GM19438 (cell line): ENCODE data around the gene PANK4.

Source experiments
- ATAC-seq: cut with Tn5 transposase; IDR thresholded peaks from one replicate; pipeline ENCODE4 v1.9.1; 2021; ENCODE audit warnings: low read depth; ENCODE audit not compliant: unreplicated experiment

The PANK4 gene

DNA sequence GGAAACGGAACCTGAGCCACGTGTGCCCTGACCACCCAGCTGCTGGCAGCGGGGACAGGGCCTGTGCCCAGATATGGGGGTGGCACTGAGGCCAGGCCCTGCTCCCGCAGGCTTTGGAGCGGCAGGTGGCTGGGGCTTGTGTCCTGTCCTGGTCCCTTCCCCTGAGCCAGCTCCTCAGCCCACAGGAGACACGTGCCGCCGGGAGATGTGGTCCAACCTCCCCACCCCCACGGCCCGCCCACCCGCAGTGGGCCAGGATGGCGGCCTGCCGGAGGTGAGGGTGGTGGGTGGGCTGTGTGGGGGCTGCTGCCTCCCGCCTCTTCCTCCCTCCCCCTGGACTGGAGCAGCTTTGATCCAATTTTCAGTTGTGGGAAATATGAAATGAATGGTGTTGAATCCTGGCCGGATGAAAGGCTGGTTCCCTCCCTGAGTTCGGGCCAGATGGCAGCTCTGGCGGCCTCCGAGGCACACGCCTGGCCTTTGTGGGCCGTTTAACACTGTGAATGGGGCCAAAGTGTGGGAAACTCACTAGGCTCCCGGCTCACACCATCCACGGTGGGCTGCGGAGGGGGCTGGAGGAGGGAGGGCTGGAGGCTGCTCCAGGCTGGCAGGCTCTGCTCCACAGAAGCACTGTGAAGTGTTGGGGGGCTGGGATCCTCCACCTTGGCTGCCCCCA is 6.2 kb upstream of the PANK4 start:
- no peak for ATAC-seq

DNA sequence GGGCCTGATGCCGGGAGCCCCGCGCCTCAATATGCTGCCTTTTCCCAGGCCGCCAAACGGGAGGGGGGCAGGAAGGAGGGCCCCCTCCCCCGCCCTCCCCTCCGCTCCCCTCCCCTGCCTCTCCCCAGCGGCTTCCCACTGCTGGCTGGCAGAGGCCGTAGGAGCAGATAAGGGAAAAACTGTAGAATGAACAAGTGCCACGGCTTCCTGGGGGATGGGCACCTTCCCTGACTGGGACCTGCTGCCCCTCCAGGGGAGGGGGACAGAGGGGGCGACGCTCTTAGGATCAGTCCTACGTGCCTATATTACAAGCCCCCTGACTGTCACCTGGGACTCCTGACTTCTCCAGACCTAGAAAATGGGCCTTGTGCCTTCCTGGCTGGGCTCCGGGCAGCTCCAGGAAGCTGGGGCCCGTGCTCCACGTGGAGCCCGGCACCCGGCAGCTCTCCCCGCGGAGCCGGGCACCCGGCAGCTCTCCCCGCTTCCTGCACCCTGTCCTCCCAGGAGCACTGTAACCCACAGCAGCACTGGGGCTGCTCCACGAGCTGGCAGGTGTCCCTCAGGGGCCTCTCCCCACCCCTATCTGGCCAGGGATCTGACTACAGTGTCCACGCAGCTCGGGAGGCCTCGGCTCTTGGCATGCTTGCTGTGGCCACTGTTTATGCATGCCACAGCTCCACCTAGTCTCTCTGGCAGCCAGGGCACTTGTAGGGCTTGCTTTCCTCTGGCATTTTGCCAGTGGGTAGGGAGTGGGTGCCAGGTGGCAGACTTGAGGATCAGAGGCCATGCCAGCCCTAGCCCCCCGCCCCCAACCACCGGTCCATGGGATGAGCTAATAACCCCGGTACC is 4.3 kb upstream of the PANK4 start:
- no peak for ATAC-seq

DNA sequence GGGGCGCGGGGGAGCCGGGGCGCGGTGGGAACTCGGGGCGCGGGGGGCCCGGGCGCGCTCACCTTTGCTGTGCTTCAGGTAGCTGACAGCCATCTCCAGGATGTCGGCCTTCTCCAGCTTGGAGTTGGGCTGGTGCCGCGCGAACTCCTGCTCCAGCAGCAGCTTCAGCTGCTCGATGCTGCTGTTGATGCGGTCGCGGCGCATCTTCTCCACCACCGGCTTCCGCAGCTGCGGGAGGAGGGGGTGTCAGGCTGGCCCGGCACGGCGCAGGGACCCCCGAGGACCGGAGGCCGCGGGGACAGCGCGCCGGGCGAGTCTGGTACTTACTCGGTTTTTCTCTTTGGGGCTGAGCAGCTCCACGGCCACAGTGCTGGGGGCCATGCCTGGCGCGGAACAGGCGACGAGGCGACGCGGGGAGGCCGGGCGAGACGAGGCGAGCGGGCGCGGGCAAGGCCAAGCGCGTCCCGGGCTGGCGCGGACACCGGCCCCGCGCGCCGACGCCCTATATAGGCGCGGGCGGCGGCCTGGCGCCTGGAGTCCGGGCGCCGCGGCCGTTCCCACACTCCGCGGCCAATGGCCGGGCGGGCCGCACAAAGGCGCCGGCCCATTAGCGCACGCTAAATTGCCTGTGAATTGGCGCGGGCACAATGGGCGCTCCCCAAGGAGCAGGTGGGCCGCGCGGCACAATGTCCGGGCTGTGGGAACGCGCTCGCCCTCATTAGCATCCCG is 3.6 kb upstream of the PANK4 start, which contains the start of gene HES5:
HES5 (minus strand) TSS at position 480 of the 729 bp plus-strand sequence; CDS start at position 381, 99 bp downstream.
- no peak for ATAC-seq

DNA sequence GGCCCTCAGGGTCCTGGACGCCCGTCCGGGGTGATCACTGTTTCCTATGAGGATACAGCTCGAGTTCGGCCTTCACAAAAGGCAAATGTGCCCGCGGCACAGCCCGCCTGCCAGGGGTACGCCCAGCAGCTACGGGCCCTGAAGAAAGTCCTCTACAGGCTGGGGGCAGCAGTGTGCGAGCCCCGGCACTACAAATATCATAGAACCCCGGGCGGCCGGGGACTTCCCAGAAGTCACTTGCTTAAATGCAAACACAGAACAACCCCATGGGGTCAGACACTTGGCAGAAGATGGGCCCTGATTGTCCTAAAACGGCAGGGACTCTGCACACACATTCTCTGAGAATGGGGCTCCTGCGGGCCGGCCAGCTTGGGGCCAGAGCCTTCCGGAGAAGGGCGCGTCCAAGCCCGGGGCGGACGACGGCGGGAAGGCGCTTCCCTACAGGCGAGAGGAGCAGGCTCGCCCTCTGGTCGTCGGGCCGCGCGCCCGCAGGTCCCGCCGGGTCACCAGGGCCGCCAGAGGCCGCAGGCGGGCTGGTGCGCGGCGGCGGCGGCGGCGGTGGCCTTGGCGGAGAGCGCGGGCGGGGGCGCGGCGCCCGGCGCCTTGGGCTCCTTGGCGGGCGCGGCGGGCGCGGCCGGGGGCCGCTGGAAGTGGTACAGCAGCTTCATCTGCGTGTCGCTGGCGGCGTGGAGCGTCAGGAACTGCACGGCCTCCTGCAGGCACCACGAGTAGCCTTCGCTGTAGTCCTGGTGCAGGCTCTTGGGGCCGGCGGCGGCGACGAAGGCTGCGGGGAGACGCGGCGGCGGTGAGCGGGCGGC is 2.8 kb upstream of the PANK4 start:
- ATAC-seq, result no peak

DNA sequence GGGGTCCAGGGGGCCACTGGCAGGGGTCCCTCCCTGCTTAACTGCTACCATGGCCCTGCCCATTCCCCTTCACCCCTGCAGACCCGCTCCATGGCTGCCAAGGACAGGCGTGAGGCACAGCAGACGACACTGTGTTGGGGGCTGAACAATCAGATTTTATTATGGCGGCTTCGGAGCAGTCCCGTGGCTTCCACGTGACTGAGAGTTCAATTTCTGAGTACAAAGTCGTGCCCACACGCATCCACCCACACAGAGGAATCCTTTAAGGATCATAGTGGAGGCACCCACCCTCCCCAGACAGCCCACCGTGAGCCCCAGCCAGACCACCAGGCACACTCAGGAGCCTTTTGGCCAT is 2.2 kb upstream of the PANK4 start:
- ATAC-seq, result no peak

DNA sequence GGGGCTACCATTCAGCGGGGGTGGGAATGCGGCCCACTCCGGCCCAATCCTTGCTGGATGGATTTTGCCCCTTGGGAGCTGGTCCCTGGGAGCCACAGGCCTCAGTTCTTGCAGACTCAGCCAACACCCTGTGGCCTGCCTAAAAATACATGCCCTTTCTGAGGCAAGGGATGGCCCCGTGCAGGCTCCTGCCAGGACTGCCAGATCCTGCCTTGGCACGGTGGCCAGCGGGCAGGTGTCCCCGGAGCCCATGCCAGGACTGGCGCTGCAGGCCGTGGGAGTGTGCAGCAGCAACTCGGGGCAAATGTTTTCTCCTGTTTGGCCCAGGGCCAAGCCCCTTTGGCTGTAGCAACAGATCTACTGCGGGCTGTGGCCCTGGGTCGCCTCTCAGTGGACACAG is 1.6 kb upstream of the PANK4 start:
- ATAC-seq, result no peak

DNA sequence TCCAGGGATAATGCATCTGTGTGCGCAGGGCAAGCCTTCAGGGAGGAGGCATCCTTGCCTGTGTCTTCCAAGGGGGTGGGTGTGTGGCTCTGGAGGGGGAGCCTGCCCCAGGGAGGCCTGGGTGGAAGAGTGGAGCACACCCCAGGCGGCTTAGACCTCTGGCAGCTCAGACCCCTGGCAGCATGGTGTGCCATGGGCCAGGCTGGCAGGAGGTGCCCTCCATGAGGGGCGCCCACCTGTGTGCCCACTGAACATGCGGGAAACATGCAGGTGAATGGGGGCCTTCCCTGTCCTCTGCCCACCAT is 1.1 kb upstream of the PANK4 start:
- no peak for ATAC-seq

DNA sequence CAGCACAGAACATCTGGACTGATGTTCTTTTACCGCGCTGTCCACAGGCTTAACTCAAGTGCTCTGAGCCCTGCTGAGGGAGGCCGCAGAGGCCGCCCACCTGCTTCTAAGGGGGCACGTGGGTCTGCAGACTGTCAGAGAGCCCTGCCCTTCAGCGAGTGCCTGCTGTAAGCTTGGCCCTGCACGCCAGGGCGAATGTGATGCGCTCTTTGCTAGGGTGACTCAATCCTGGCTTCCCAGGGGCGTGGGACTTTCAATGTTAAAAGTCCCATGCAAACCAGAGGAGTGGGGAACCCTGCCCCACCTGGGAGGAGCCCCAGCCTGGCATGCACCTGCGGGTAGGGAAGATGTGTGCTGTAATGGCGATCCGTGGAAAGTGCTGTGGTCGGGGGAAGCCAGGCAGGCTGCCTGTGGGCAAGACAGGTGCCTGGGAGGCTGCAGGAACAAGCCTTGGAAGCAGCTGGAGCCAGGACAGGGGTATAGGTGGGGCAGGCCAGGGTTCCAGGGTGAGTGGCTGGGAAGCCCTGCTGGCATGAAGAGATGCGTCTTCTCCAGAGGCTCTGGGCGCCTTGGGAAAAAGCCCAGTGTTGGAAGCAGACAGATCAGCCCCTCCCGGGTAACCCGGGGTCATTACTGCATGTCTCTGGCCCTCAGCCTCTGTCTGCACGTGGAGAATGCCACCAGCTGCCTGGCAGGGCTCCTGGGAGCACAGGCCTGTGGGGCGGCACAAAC is 594 bp upstream of the PANK4 start:
- ATAC-seq, result peak; percentile 15

DNA sequence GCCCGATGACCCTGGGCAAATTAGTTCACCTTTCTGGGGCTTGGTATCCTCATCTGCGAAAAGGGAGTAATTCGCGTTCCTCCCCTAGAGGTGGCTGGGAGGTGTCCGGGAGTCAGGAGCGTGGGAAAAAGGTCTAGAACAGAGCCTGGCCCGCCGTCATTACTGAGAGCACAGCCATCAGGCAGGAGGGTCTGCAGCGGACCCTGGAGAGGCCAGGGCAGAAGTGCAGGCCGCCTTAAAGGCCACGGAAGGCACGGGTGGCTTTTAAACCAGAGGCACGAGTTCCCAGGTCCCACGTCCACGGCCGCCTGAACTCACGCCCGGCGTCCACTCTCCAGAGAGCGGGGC is 850 bp downstream of the PANK4 start:
- ATAC-seq, result no peak

DNA sequence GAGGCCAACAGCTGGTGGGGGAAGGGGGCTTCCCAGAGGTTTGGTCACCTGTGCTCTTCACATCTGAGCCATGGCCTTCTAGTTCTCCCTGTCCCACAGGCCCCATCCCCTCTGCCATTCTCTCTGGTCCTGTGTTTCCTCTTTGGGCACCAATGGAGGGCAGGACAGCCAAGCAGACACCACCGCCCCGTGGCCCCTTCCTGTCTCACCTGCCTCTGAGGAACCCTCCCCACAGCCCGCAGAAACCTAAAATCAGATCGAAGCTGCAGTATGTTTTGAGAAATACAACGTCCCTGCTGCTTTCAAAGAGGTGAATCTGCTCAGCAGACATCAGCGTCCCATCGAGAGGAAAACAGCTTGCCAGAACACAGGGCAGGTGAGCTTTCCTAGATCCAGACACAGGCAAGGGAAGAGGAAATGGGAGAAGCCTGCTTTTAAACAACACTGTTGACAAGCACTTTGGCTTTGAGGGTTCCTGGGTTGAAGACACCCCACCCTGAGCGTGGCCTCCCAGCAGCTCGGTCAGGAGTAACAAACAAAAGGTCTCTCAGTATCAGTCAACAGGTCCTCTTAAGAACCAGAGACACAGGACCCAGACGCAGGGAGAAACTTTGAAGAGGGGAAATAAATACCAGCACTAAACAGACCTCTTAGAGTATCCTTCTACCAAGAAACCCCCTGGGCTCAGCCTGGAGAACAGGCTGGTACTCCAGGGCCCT is 2.3 kb downstream of the PANK4 start:
- no peak for ATAC-seq

DNA sequence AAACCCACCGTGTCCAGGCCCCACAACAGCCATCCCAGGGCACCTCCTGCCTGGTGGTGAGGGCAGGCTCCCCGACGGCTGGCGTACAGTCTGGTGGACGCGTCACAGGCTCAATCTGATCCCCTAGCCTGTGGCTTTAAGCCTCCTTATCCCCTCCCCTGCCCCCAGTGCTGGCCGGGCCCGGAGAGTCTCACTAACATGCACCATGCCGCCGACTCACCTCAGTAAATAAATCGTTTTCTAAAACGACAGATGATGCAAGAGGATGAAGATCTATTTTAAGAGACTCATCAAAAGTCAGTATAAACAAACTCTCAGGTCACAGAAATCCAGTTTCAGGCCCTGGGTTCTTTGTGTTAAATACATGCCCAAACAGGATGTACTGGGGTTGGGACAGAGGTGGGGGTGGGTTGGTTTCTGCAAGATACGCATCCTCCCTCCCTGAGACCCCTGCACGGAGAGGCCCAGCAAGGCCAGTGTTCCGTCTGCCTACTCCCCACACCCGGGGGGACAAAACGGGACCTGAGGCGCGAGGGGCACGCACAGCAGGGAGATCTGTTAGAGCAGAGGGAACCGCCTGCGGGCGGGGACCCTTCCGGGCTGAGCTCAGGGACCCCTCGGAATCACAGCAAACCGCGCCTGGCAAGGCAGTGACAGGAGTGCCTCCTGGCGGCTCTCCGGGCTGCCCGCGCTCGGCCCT is 3.1 kb downstream of the PANK4 start:
- ATAC-seq, result no peak

DNA sequence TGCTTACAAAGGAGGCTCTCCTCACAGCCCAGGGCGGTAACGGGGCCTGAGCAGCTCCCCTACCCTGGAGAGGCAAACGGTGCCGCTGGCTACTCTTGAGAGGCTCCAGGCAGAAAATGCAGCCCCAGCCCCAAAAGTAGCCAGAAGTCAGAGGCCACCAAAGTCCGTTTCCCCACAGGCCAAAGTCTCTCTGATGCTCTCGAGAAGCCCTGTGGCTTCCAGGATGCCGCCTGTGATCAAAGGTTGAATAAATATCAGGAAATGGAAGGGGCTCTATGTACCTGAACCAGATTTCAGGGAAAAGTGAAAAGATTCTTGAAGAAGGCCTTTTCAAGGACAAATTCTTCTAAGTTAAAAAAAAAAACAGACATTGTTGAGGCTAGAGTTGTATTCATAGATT is 4.2 kb downstream of the PANK4 start:
- no peak for ATAC-seq

DNA sequence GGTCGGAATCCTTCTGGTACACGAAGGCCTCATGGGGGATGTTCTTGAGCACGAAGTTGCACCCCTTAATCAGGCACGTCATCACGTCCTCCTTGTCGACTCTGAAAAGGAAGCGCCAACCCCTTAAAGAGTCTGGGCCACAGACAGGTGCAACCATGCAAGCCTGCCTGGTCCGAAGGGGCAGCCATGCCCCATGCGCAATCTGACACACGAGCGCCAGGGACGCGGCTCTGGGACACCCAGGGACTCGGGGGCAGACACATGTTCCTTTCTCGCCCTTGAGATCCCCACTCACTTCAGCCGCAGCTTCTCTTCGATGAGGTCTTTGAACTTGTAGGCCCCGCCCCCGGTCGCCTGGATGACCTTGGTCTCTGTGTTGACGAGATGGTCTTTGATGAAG is 5.6 kb downstream of the PANK4 start:
- ATAC-seq, result no peak

DNA sequence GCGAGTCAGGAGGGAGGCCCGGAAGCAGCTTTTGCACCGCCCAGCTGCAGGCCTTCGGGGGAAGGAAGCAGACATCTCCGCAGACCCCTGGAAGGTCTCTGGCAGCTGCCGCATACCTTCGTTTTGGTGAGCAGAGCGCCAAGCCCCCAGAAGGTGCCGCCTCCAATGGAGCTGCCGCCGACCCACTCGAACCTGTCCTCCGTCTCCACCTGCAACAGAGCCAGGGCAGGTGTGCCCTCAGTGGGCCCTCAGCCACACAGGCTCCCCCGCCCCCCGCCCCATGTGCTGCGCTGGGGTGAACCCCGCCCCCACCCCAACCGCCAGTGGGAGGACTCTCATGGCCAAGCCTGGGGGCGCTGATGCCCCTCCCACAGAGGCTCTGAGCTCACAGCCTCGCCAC is 6.2 kb downstream of the PANK4 start:
- ATAC-seq, result no peak

DNA sequence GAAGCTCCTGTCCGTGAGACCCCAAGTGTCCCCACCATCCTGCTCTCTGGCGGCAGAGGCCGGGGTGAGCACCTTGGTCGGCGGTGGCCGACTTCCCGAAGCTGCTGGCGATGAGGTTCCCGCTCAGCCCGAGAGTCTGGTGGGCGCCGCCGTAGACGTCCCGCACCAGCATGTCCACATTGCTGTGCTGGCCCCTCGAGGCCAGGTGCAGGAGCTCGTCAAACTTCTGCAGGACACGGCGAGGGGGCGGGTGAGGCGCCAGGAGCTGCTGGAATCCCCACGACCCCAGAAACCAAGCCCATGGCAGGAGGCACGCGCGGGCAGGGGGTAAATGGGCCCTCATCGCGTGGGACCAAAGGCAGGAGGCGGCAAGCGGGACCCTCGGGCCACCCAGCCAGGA is 6.7 kb downstream of the PANK4 start:
- ATAC-seq, result no peak

DNA sequence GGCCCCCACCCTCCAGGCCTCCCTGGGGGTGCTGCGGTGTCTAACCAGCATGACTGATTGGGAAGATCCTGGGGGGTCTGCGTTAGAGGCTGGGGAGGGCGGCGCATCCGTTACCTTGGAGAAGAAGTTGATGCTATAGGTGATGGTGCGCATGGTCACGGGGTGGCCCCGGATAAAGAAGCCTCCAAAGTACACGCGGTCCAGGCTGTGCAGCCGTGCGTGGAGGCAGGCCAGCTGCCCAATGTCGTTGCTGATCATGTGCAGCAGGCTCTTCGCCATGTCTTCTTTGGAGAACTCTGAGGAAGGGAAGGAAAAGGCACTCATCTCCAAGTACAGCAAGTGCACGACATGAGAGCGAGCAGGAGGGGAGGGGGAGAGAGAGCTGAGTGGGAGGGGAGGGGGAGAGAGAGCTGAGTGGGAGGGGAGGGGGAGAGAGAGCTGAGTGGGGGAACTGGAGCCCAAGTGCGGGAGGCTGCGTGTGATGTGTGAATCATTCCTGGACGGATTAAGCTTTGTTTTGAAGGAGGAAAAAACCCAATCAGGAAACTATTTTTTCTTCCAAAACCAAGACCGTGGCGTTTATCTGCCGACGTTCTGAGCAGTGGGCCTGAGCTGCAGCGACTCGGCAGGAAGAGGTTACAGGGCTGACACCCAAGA is 7.2 kb downstream of the PANK4 start:
- no peak for ATAC-seq

DNA sequence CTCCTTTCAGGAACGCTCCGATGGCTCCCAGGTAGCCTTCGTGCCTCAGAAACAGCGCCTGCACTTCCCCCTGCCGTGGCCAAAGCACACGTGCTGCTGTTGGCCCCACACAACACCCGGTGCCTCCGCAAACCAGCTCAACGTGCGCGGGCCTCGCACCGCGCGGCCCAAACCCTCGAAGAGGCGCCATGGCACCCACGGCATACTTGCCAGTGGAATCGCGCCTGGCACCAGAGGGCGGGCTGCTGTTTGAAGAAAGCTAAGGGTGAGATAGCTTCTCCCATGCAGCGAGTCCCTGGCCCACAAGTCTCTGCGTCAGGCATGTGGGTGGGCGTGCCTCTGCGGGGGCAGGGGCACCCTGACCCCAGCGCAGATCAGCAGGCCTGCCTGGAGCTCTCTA is 7.9 kb downstream of the PANK4 start:
- ATAC-seq, result no peak

DNA sequence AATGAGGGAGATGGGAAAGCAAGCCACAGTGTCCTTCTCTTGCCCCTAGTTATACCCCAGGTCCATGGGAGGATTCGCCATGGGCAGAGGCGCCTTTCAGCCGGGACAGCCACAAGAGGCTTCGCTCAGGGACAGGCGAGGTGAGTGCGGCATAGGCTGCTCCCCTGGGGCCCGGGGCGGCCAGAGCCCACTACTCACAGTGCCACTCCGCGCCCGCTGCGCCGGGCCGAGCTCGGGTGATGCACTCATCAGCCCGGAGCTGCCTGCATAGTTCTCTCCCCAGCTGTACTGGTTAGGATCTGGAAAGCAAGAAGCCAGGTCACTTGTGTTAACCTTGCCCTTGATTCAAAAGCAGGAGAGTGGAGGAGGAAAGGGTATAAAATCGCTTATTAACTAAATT is 8.4 kb downstream of the PANK4 start:
- no peak for ATAC-seq

DNA sequence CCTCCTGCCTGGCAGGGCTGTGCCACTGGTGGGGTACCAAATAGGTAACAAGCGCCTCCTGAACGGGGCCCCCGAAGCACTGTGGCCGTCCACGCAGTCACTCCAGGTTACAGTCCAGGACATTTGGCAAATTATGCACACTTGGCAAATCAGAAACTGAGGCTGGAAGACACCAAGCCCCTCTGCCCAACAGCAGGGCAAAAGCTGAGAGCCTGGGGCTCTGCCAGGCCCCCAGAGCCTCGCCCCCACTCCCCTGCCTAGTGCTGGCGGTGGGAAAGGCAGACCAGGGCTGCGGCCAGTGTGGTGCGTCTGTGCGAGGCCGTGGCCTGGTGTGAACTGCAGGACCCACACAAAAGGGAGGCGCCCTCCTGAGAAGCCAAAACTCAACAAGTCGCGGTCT is 9.4 kb downstream of the PANK4 start:
- ATAC-seq, result no peak
